Esophagus squamous epithelium (tissue), 5 donors: ENCODE measurements around the gene ZC3H14. TPM values are rescaled to one million over a fixed set of nuclear protein-coding genes. Genes with fewer than 3 reads are reported as not detected.
A peak's percentile ranks its signal among the peaks of the same experiment; 100 is the strongest.

Experiments
- DNase-seq: peaks from one replicate; lab custom pipeline; 2025; lab: John Stamatoyannopoulos, UW
- H3K27ac ChIP-seq, 4 donors: fragments of 200-600 bp; sonication (generic); one replicate each; pipeline ENCODE4 v1.5.1; 2016 to 2019; ENCODE audit warnings: mild to moderate bottlenecking in 1 of 4
- H3K27me3 ChIP-seq, 4 donors: fragments of 200-600 bp; sonication (generic); 1 replicate in 3 of 4; 2 replicates in 1 of 4; pipeline versions ENCODE4 v1.5.1 to v1.6.0; 2017 to 2021; ENCODE audit warnings: antibody characterized with exemption in 1 of 4
- H3K36me3 ChIP-seq, 3 donors: fragments of 200-600 bp; sonication (generic); one replicate each; pipeline ENCODE4 v1.5.1; 2016 to 2019
- H3K4me1 ChIP-seq, 3 donors: fragments of 200-600 bp; sonication (generic); one replicate each; pipeline ENCODE4 v1.5.1; 2017 to 2019
- H3K4me3 ChIP-seq, 4 donors: fragments of 200-600 bp; sonication (generic); 1 replicate in 3 of 4; 2 replicates in 1 of 4; pipeline ENCODE4 v1.5.1; 2016 to 2019; ENCODE audit warnings: mild to moderate bottlenecking in 2 of 4, moderate library complexity in 1 of 4
- H3K9me3 ChIP-seq, 3 donors: fragments of 200-600 bp; sonication (generic); one replicate each; pipeline ENCODE4 v1.5.1; 2016 to 2019
- POLR2A ChIP-seq, 4 donors: fragments of 450-650 bp; IDR thresholded peaks; one replicate each; pipeline ENCODE4 v1.6.1; 2017; ENCODE audit warnings: antibody characterized with exemption in 4 of 4, mild to moderate bottlenecking in 4 of 4, moderate library complexity in 3 of 4
- WGBS, 2 donors: methylation state at CpG; one replicate each; pipeline ENCODE4 v1.1.5; 2018; 5-methylcytosine and 5-hydroxymethylcytosine counted together
- intact Hi-C: fragments of 100-400 bp; cut with DNase I; formaldehyde crosslinking; loops from one replicate; pipeline ENCODE4 v1.15.0; 2022
- total RNA-seq, 4 donors: library from RNA; depleted of rRNA; stranded (reverse); fragments of >200 nt; gene quantifications; one replicate each; pipeline ENCODE4 v1.1.0, GENCODE V29; 2016
- TF ChIP-seq, protein P1 (sequence below), 6 experiments: fragments of 450-650 bp in 4 of 6; fragments of 200-600 bp in 2 of 6; sonication (generic) in 2 of 6; IDR thresholded peaks; one replicate each; pipeline ENCODE4 v1.5.1; 2016 to 2019; ENCODE audit warnings: antibody characterized with exemption in 6 of 6, mild to moderate bottlenecking in 4 of 6, moderate library complexity in 4 of 6
- donor health status: DM: yes; HTN: yes; CAD: no.

Gene ZC3H14, protein sequence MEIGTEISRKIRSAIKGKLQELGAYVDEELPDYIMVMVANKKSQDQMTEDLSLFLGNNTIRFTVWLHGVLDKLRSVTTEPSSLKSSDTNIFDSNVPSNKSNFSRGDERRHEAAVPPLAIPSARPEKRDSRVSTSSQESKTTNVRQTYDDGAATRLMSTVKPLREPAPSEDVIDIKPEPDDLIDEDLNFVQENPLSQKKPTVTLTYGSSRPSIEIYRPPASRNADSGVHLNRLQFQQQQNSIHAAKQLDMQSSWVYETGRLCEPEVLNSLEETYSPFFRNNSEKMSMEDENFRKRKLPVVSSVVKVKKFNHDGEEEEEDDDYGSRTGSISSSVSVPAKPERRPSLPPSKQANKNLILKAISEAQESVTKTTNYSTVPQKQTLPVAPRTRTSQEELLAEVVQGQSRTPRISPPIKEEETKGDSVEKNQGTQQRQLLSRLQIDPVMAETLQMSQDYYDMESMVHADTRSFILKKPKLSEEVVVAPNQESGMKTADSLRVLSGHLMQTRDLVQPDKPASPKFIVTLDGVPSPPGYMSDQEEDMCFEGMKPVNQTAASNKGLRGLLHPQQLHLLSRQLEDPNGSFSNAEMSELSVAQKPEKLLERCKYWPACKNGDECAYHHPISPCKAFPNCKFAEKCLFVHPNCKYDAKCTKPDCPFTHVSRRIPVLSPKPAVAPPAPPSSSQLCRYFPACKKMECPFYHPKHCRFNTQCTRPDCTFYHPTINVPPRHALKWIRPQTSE
- total RNA-seq = 10 to 100 TPM; 28.3 to 52.3 (median 36.1) TPM

DNA sequence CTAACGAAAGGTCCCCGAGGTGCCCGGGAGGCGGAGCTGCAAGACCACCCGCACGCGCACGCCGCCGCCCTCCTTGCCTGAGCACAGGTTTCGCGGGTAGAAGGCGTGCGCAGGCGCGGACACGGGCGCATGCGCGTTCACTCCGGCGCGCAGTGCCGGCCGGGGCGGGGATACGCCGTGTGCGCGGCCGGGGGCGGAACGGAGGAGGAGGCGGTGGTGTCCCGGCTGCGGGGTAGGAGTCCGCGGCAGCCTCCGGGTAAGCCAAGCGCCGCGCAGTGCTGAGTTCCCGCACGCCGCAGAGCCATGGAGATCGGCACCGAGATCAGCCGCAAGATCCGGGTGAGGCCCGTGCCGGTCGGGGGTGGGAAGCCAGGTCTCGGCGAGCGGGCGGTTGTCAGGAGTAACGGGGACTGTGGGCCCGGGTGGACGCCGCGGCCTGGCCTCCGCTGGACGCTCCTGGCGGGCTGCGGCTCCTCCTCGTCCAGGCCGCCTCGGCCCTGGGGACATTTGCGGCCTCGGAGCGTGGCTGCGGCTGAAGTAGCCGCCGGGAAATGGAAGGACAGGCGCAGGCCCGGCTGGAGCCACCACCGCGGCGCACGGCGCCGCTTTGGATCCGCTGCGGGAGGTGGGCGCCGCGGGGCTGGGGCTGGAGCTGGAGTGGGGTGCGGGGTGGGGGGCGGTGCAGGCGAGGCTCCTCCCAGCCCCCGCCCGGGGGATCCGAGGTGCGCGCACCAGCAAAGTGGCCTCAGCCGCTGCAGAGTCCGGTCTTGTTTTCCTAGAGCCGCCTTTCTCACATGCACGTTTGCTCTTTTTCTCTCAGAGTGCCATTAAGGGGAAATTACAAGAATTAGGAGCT is at the start of gene ZC3H14:
TSS of gene ZC3H14 (plus strand) at position 207 of the 856 bp plus-strand sequence. CDS start at position 304, 97 bp downstream.
- intact Hi-C loops = no loop called here
- peak in 3 of 4 donors; percentile 56 to 75 (median 63) for TF ChIP-seq POLR2A (IDR thresholded peaks at IDR 0.05)
- TF ChIP-seq, protein P1, sequence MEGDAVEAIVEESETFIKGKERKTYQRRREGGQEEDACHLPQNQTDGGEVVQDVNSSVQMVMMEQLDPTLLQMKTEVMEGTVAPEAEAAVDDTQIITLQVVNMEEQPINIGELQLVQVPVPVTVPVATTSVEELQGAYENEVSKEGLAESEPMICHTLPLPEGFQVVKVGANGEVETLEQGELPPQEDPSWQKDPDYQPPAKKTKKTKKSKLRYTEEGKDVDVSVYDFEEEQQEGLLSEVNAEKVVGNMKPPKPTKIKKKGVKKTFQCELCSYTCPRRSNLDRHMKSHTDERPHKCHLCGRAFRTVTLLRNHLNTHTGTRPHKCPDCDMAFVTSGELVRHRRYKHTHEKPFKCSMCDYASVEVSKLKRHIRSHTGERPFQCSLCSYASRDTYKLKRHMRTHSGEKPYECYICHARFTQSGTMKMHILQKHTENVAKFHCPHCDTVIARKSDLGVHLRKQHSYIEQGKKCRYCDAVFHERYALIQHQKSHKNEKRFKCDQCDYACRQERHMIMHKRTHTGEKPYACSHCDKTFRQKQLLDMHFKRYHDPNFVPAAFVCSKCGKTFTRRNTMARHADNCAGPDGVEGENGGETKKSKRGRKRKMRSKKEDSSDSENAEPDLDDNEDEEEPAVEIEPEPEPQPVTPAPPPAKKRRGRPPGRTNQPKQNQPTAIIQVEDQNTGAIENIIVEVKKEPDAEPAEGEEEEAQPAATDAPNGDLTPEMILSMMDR (IDR thresholded peaks at IDR 0.05) = peak in 1 of 6 experiments; percentile 29
- Histone ChIP-seq H3K4me3 (peak within 1 kb of the TSS; percentile 69 to 100 (median 84)), H3K9me3 (no peaks in the 10 kb centered on the region), H3K36me3 (peaks cover 0 to 12% (median 5%) of the 10 kb centered on the region in 3 donors), H3K27ac (peak within 1 kb of the TSS; percentile 83 to 96 (median 94)), H3K27me3 (no peaks in the 10 kb centered on the region), H3K4me1 (peaks cover 0 to 31% (median 16%) of the 10 kb centered on the region in 3 donors)
- peak; percentile 4 for DNase-seq
- WGBS, 2 donors = 0% methylated on average over 18 to 42 of the region's 99 CpGs

DNA sequence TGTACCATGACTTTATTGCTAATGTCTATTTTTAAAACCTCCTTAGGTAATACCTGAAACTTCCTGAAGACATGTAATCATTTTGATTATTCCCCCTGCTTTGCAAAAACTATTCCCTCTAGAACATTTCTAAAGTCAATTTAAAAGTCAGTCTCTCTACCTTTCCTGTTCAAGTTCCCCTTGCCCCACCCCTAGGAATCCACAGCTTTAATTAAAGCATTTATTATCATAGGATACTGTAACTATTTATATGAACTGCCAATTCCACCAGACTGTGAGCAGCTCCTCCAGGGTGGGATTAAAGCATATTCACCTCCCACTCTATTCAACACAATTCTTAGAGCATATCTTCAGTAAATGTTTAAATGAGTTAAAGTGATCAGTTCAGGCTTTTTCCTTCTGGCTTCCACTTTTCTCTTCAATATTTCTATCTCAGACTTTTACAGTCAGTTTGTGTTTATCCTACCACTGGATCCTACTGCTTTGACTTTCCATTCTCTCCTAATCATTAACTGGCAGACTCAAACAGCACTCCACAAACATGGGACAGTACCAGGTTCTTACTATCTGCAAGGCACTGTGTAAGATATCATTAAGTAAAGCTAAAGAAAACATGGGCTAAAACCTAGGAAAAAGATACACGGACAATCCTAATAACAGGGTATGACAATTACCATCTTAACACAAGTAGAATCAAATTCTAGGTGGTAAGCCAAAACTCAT is 47.2 kb upstream of the ZC3H14 start:
- no peak overlapping the region for H3K27ac ChIP-seq
- no peak overlapping the region for H3K4me3 ChIP-seq
- DNase-seq = no peak
- peaks cover 0 to 6% (median 0%) of the 10 kb centered on the region in 3 donors for H3K4me1 ChIP-seq
- 86 to 91% methylated on average over 1 of the region's 1 CpG for WGBS, 2 donors
- no peaks in the 10 kb centered on the region for H3K9me3 ChIP-seq
- TF ChIP-seq POLR2A (IDR thresholded peaks at IDR 0.05) = no peak
- intact Hi-C loops = no loop called here
- peaks cover 0 to 43% (median 0%) of the 10 kb centered on the region in 3 donors for H3K36me3 ChIP-seq
- no peaks in the 10 kb centered on the region for H3K27me3 ChIP-seq

GRCh38 chr14:88516861-88517357 is 45.9 kb upstream of the ZC3H14 start:
- WGBS, 2 donors = 81 to 83% methylated on average over 7 of the region's 7 CpGs
- DNase-seq = no peak
- Histone ChIP-seq H3K4me3 (no peak overlapping the region), H3K27me3 (no peaks in the 10 kb centered on the region), H3K9me3 (no peaks in the 10 kb centered on the region), H3K4me1 (peaks cover 0 to 6% (median 0%) of the 10 kb centered on the region in 3 donors), H3K27ac (no peak overlapping the region), H3K36me3 (peaks cover 0 to 36% (median 0%) of the 10 kb centered on the region in 3 donors)
- intact Hi-C loops = no loop called here
- TF ChIP-seq, protein P1 (IDR thresholded peaks at IDR 0.05) = no peak
- no peak for TF ChIP-seq POLR2A (IDR thresholded peaks at IDR 0.05)

GRCh38 chr14:88518592-88519512 is 44.0 kb upstream of the ZC3H14 start:
- Histone ChIP-seq H3K4me1 (peaks cover 0 to 6% (median 0%) of the 10 kb centered on the region in 3 donors), H3K36me3 (peaks cover 0 to 24% (median 0%) of the 10 kb centered on the region in 3 donors), H3K4me3 (no peak overlapping the region), H3K27ac (no peak overlapping the region), H3K9me3 (no peaks in the 10 kb centered on the region), H3K27me3 (no peaks in the 10 kb centered on the region)
- intact Hi-C loops = no loop called here
- 73 to 78% methylated on average over 5 of the region's 5 CpGs for WGBS, 2 donors
- no peak for TF ChIP-seq POLR2A (IDR thresholded peaks at IDR 0.05)
- DNase-seq = no peak

DNA sequence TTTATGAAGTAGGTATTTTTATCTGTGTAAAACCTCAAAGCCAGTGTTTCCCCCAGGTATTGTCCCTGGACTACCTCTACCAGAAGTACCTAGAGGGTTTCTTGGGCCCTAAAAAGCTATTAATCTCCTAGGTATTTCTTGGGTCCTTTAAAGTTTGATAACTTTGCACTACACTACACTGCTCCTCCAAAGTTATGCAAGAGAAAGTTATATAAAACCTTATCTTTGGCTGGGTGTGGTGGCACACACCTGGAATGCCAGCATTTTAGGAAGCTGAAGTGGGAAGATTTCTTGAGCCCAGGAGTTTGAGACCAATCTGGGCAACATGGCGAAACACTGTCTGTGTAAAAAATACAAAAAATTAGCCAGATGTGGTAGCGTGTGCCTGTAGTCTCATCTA is 42.9 kb upstream of the ZC3H14 start:
- TF ChIP-seq, protein P1 (IDR thresholded peaks at IDR 0.05) = no peak
- TF ChIP-seq POLR2A (IDR thresholded peaks at IDR 0.05) = no peak
- peaks cover 0 to 6% (median 0%) of the 10 kb centered on the region in 3 donors for H3K4me1 ChIP-seq
- H3K36me3 ChIP-seq = peaks cover 0 to 16% (median 0%) of the 10 kb centered on the region in 3 donors
- H3K27me3 ChIP-seq = no peaks in the 10 kb centered on the region
- no peak overlapping the region for H3K27ac ChIP-seq
- H3K4me3 ChIP-seq = no peak overlapping the region
- no peaks in the 10 kb centered on the region for H3K9me3 ChIP-seq
- 83 to 89% methylated on average over 2 of the region's 2 CpGs for WGBS, 2 donors
- intact Hi-C loops = no loop called here
- DNase-seq = no peak
